ELF-1 (cell line): Measurements from ENCODE around the gene MYL10.
A peak's percentile ranks its signal among the peaks of the same experiment; 100 is the strongest.
"Not testable (repeated sequence)": the region's sequence is repeated elsewhere in the genome, so short reads cannot be mapped to it uniquely, and the experiment has no call there.

Source experiments
- DNase-seq: peaks from one replicate; pipeline ENCODE4 v3.0.0-alpha.2; 2016; ENCODE audit warnings: low read depth, low spot score

The MYL10 gene

GRCh38 chr7:101651112-101651511, 22.0 kb upstream of the MYL10 start:
- no peak for DNase-seq

GRCh38 chr7:101650579-101651081, 21.5 kb upstream of the MYL10 start:
- DNase-seq: no peak

- DNase-seq: not testable (repeated sequence)
These were observed 18.8 kb upstream of the MYL10 start for GRCh38 chr7:101647876-101648275.

- no peak for DNase-seq
These were observed 16.9 kb upstream of the MYL10 start for GRCh38 chr7:101645951-101646350.

- DNase-seq: no peak
These were observed 15.8 kb upstream of the MYL10 start for GRCh38 chr7:101644879-101645278.

GRCh38 chr7:101639127-101639526, 10.0 kb upstream of the MYL10 start:
- DNase-seq: not testable (repeated sequence)

GRCh38 chr7:101636822-101637623, 7.9 kb upstream of the MYL10 start:
- no peak for DNase-seq

GRCh38 chr7:101635484-101635883, 6.4 kb upstream of the MYL10 start:
- no peak for DNase-seq

GRCh38 chr7:101634196-101634717, 5.2 kb upstream of the MYL10 start:
- DNase-seq: peak; percentile 80

GRCh38 chr7:101633511-101633910, 4.4 kb upstream of the MYL10 start:
- DNase-seq: no peak

GRCh38 chr7:101632641-101633040, 3.5 kb upstream of the MYL10 start:
- DNase-seq: no peak

GRCh38 chr7:101631224-101631714, 2.2 kb upstream of the MYL10 start:
- DNase-seq: no peak

- peak; percentile 59 for DNase-seq
These were observed 1.5 kb upstream of the MYL10 start for GRCh38 chr7:101630591-101630990.

- no peak for DNase-seq
These were observed 574 bp downstream of the MYL10 start for GRCh38 chr7:101628522-101628921.

GRCh38 chr7:101626758-101627157, 2.3 kb downstream of the MYL10 start:
- no peak for DNase-seq

GRCh38 chr7:101626069-101626671, 2.9 kb downstream of the MYL10 start:
- DNase-seq: peak; percentile 81

- DNase-seq: no peak
These were observed 3.9 kb downstream of the MYL10 start for GRCh38 chr7:101625031-101625791.

GRCh38 chr7:101624246-101625001, 4.7 kb downstream of the MYL10 start:
- peak; percentile 84 for DNase-seq

- DNase-seq: no peak
These were observed 6.4 kb downstream of the MYL10 start for GRCh38 chr7:101622609-101623173.

- no peak for DNase-seq
These were observed 8.1 kb downstream of the MYL10 start for GRCh38 chr7:101620991-101621390.

GRCh38 chr7:101620395-101620794, 8.7 kb downstream of the MYL10 start:
- no peak for DNase-seq
